Nephron progenitor cell (in vitro differentiated cells): ENCODE measurements around the gene CCT7.

Source experiments
- DNase-seq: peaks from one replicate; pipeline ENCODE4 v3.0.0; 2021
- H3K27ac Mint-ChIP-seq: 2 replicates; pipeline ENCODE4 v1.8.0; 2021; ENCODE audit warnings: mild to moderate bottlenecking, moderate library complexity, mixed read lengths
- H3K27me3 Mint-ChIP-seq: 2 replicates; pipeline ENCODE4 v1.8.0; 2021; ENCODE audit warnings: mild to moderate bottlenecking, low read depth, mixed read lengths; ENCODE audit not compliant: poor library complexity
- H3K36me3 Mint-ChIP-seq: 2 replicates; pipeline ENCODE4 v1.8.0; 2021; ENCODE audit warnings: low read depth, mixed read lengths
- H3K4me1 Mint-ChIP-seq: 2 replicates; pipeline ENCODE4 v1.8.0; 2021; ENCODE audit warnings: mixed read lengths
- H3K4me3 Mint-ChIP-seq: 2 replicates; pipeline ENCODE4 v1.8.0; 2021; ENCODE audit warnings: mild to moderate bottlenecking, moderate library complexity, mixed read lengths
- H3K9me3 Mint-ChIP-seq: 2 replicates; pipeline ENCODE4 v1.8.0; 2021; ENCODE audit warnings: mild to moderate bottlenecking, moderate library complexity, mixed read lengths
- CTCF ChIP-seq: fragments of 200-600 bp; sonication (generic); IDR thresholded peaks from 2 replicates; pipeline ENCODE4 v1.5.0; 2021; ENCODE audit warnings: antibody characterized with exemption

Gene CCT7

GRCh38 chr2:73232403-73233153 is 1.5 kb upstream of the CCT7 start:
- no peaks in the 10 kb centered on the region for H3K9me3 Mint-ChIP-seq
- no peak for TF ChIP-seq CTCF
- peaks cover 33% of the 10 kb centered on the region for H3K4me1 Mint-ChIP-seq
- H3K36me3 Mint-ChIP-seq: no peaks in the 10 kb centered on the region
- peak overlapping the region; percentile 99 for H3K4me3 Mint-ChIP-seq
- H3K27ac Mint-ChIP-seq: no peak overlapping the region
- DNase-seq: no peak
- peaks cover 4% of the 10 kb centered on the region for H3K27me3 Mint-ChIP-seq

GRCh38 chr2:73233154-73233931 is 765 bp upstream of the CCT7 start, which contains the start of gene PRADC1:
TSS of gene PRADC1 (minus strand) at chr2:73233239. CDS start at chr2:73233160, 79 bp downstream.
- DNase-seq: peak; percentile 95
- Mint-ChIP-seq H3K4me1 (peaks cover 37% of the 10 kb centered on the region), H3K4me3 (peak within 1 kb of the TSS; percentile 99), H3K27me3 (peaks cover 4% of the 10 kb centered on the region), H3K27ac (peak within 1 kb of the TSS; percentile 100), H3K36me3 (no peaks in the 10 kb centered on the region), H3K9me3 (no peaks in the 10 kb centered on the region)
- TF ChIP-seq CTCF: no peak

GRCh38 chr2:73235315-73236028 is 1.4 kb downstream of the CCT7 start:
- H3K9me3 Mint-ChIP-seq: no peaks in the 10 kb centered on the region
- TF ChIP-seq CTCF: no peak
- H3K4me3 Mint-ChIP-seq: peak overlapping the region; percentile 99
- no peak for DNase-seq
- peaks cover 9% of the 10 kb centered on the region for H3K36me3 Mint-ChIP-seq
- H3K27ac Mint-ChIP-seq: peak overlapping the region; percentile 100
- peaks cover 4% of the 10 kb centered on the region for H3K27me3 Mint-ChIP-seq
- peaks cover 39% of the 10 kb centered on the region for H3K4me1 Mint-ChIP-seq

- peaks cover 39% of the 10 kb centered on the region for H3K4me1 Mint-ChIP-seq
- peaks cover 19% of the 10 kb centered on the region for H3K36me3 Mint-ChIP-seq
- H3K4me3 Mint-ChIP-seq: no peak overlapping the region
- H3K9me3 Mint-ChIP-seq: no peaks in the 10 kb centered on the region
- no peak for TF ChIP-seq CTCF
- no peak overlapping the region for H3K27ac Mint-ChIP-seq
- H3K27me3 Mint-ChIP-seq: peaks cover 4% of the 10 kb centered on the region
- DNase-seq: no peak
Observed at GRCh38 chr2:73237168-73237567, 3.1 kb downstream of the CCT7 start.

- Mint-ChIP-seq H3K27ac (no peak overlapping the region), H3K27me3 (peaks cover 4% of the 10 kb centered on the region), H3K4me1 (peaks cover 34% of the 10 kb centered on the region), H3K4me3 (no peak overlapping the region), H3K36me3 (peaks cover 26% of the 10 kb centered on the region), H3K9me3 (no peaks in the 10 kb centered on the region)
- DNase-seq: no peak
- TF ChIP-seq CTCF: no peak
Observed at GRCh38 chr2:73238149-73238548, 4.0 kb downstream of the CCT7 start.
